ENCODE data around the gene HTRA2.

The HTRA2 gene

DNA sequence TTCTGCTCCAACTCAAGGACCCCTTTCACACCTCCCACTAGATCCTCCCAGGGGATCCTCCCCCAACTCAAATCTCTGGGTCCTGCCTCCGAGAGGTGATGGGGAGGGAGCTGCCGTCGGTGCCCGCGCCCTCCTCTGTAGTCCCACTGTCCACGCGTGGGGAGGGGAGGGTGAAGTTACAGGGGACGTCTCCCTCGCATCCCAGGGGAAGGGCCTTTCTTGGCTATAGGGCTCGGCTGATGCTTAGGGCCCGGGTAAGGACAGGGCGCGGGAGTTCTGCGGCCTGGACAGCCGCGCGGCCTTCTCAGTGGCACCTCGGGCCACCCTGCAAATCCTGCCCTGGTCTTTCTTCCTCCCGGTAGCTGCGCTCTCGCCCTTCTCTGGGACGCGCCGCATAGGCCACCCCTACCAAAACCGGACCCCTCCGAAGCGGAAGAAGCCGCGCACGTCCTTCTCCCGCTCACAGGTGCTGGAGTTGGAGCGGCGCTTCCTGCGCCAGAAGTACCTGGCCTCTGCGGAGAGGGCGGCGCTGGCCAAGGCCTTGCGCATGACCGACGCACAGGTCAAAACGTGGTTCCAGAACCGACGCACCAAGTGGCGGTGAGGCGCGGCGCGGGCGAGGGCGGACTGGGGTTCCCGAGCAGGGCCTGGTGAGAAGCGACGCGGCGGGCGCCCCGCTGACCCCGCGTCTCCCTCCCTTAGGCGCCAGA is 14.3 kb upstream of the HTRA2 start:
- no peak overlapping the region for H3K4me3 ChIP-seq (IDR thresholded peaks at IDR 0.05; ENCODE audit: insufficient read depth, low read depth, low read length)
- no peaks in the 10 kb centered on the region for H4K20me1 ChIP-seq (ENCODE audit: insufficient read depth)
- H3K27me3 ChIP-seq (ENCODE audit: insufficient read depth, low read depth) = peaks cover 62% of the 10 kb centered on the region
- no peak overlapping the region for H2AFZ ChIP-seq (ENCODE audit: low read depth)
- H3K36me3 ChIP-seq (ENCODE audit: insufficient read depth) = no peaks in the 10 kb centered on the region
- no peak overlapping the region for H3K4me2 ChIP-seq
- TF ChIP-seq, protein P1, sequence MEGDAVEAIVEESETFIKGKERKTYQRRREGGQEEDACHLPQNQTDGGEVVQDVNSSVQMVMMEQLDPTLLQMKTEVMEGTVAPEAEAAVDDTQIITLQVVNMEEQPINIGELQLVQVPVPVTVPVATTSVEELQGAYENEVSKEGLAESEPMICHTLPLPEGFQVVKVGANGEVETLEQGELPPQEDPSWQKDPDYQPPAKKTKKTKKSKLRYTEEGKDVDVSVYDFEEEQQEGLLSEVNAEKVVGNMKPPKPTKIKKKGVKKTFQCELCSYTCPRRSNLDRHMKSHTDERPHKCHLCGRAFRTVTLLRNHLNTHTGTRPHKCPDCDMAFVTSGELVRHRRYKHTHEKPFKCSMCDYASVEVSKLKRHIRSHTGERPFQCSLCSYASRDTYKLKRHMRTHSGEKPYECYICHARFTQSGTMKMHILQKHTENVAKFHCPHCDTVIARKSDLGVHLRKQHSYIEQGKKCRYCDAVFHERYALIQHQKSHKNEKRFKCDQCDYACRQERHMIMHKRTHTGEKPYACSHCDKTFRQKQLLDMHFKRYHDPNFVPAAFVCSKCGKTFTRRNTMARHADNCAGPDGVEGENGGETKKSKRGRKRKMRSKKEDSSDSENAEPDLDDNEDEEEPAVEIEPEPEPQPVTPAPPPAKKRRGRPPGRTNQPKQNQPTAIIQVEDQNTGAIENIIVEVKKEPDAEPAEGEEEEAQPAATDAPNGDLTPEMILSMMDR (conservative IDR thresholded peaks at IDR 0.05; ENCODE audit: low read depth, low read length) = no peak
- H3K27ac ChIP-seq = no peak overlapping the region
- no peaks in the 10 kb centered on the region for H3K79me2 ChIP-seq (ENCODE audit: insufficient read depth, low read depth)
- peaks cover 4% of the 10 kb centered on the region for H3K4me1 ChIP-seq (ENCODE audit: low read depth, poor library complexity, severe bottlenecking)
- H3K9ac ChIP-seq = no peak overlapping the region

DNA sequence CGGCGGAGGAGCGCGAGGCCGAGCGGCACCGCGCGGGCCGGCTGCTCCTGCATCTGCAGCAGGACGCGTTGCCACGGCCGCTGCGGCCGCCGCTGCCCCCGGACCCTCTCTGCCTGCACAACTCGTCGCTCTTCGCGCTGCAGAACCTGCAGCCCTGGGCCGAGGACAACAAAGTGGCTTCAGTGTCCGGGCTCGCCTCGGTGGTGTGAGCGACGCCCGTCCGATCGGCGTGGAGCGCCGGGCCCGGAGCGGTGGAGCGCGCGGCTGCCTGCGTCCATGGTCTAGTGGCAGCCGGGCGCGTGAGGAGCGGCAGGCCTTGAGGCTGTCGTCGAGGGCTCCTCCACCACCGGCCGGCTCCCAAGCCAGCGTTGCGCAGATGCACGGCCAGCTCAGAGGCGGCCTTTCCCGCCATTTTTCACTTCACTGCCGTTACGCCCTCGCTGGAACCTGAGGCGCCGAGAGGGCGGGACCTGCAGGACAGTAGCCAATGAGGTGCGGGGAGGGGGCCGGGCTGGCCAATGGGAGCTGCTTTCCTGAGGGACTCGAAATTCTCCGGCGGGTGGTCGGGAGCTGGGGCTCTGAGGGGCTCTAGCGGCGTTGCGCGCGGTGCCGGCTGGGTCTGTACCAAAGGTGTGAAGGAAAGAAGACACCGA is 13.6 kb upstream of the HTRA2 start:
- Histone ChIP-seq H4K20me1 (ENCODE audit: insufficient read depth) (no peaks in the 10 kb centered on the region), H3K4me2 (no peak overlapping the region), H3K4me3 (IDR thresholded peaks at IDR 0.05; ENCODE audit: insufficient read depth, low read depth, low read length) (no peak overlapping the region), H2AFZ (ENCODE audit: low read depth) (no peak overlapping the region), H3K9ac (no peak overlapping the region), H3K36me3 (ENCODE audit: insufficient read depth) (no peaks in the 10 kb centered on the region), H3K27ac (no peak overlapping the region), H3K27me3 (ENCODE audit: insufficient read depth, low read depth) (peaks cover 60% of the 10 kb centered on the region), H3K4me1 (ENCODE audit: low read depth, poor library complexity, severe bottlenecking) (peaks cover 4% of the 10 kb centered on the region), H3K79me2 (ENCODE audit: insufficient read depth, low read depth) (no peaks in the 10 kb centered on the region)
- TF ChIP-seq, protein P1 (conservative IDR thresholded peaks at IDR 0.05; ENCODE audit: low read depth, low read length) = no peak

DNA sequence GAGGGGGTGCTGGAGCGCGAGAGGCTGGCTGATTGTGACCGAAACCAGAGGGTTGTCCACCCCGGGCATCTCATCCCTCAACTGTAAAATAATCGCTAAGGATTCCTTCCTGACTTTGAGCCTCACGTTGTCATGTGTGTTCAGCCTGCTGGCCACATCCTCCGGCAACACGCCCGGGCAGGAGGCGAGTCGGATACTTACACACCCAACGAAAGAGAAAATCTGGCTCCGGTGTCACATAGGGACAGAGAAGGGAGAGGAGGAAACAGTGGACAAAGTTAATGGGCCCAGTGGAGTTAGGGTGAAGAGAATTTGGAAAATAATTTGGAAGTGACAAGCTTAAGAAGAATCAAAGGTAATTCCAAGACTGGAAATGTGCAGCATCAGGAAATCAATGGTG is 13.1 kb upstream of the HTRA2 start:
- no peak overlapping the region for H3K4me3 ChIP-seq (IDR thresholded peaks at IDR 0.05; ENCODE audit: insufficient read depth, low read depth, low read length)

DNA sequence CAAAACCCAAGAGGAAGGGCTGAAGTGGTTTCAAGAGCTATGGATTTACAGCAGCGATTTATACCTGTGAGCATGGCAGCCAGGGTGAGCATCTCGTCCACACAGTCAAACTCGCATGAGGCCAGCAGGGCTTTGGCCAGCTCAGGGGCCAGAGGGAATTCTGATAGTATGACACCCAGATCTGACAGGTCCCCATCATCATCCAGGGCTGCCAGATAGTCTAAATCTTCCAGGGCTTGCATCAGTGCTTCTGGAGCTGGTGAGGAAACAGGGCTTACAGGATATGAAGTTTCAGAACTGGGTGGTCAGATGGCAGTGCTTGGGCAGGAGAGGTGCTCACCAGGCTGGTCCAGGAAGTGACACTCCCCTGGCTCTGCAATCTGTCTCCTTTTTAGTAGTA is 7.2 kb upstream of the HTRA2 start:
- H3K27me3 ChIP-seq (ENCODE audit: insufficient read depth, low read depth) = peaks cover 27% of the 10 kb centered on the region; the same call in 1 of the 2 replicates
- TF ChIP-seq, protein P1 (conservative IDR thresholded peaks at IDR 0.05; ENCODE audit: low read depth, low read length) = no peak
- peaks cover 4% of the 10 kb centered on the region; the same call in 1 of the 2 replicates for H3K36me3 ChIP-seq (ENCODE audit: insufficient read depth)

More for the DNA sequence above, 13.1 kb upstream of the HTRA2 start:
- Histone ChIP-seq H3K36me3 (ENCODE audit: insufficient read depth) (no peaks in the 10 kb centered on the region), H2AFZ (ENCODE audit: low read depth) (no peak overlapping the region), H3K79me2 (ENCODE audit: insufficient read depth, low read depth) (no peaks in the 10 kb centered on the region), H3K27me3 (ENCODE audit: insufficient read depth, low read depth) (peaks cover 56% of the 10 kb centered on the region), H3K9ac (no peak overlapping the region), H3K4me2 (no peak overlapping the region), H3K27ac (no peak overlapping the region), H3K4me1 (ENCODE audit: low read depth, poor library complexity, severe bottlenecking) (peaks cover 4% of the 10 kb centered on the region), H4K20me1 (ENCODE audit: insufficient read depth) (no peaks in the 10 kb centered on the region)
- TF ChIP-seq, protein P1 (conservative IDR thresholded peaks at IDR 0.05; ENCODE audit: low read depth, low read length) = no peak

More for the DNA sequence above, 7.2 kb upstream of the HTRA2 start:
- no peaks in the 10 kb centered on the region for H4K20me1 ChIP-seq (ENCODE audit: insufficient read depth)
- H3K4me1 ChIP-seq (ENCODE audit: low read depth, poor library complexity, severe bottlenecking) = no peaks in the 10 kb centered on the region
- H3K4me3 ChIP-seq (IDR thresholded peaks at IDR 0.05; ENCODE audit: insufficient read depth, low read depth, low read length) = no peak overlapping the region
- H3K79me2 ChIP-seq (ENCODE audit: insufficient read depth, low read depth) = peaks cover 3% of the 10 kb centered on the region; the same call in 1 of the 2 replicates
- no peak overlapping the region for H3K9ac ChIP-seq
- no peak overlapping the region for H3K27ac ChIP-seq
- no peak overlapping the region for H3K4me2 ChIP-seq
- no peak overlapping the region for H2AFZ ChIP-seq (ENCODE audit: low read depth)
